Choroid plexus epithelial cell (primary cell): Measurements from ENCODE around the gene PPM1B.
"Not testable (repeated sequence)": the region's sequence is repeated elsewhere in the genome, so short reads cannot be mapped to it uniquely, and the experiment has no call there.

ENCODE experiments used
- DNase-seq: peaks from one replicate; pipeline ENCODE4 v3.0.0-alpha.2; 2010; ENCODE audit warnings: low read depth
- H3K4me3 ChIP-seq: 2 replicates; pipeline ENCODE4 v1.5.1; 2011; ENCODE audit warnings: low read depth, mild to moderate bottlenecking, control low read depth, low read length, moderate library complexity
- CTCF ChIP-seq: conservative IDR thresholded peaks from 2 replicates; pipeline ENCODE4 v1.5.1; 2011; ENCODE audit warnings: low read depth, mild to moderate bottlenecking, control low read depth, inconsistent platforms, low read length, moderate library complexity

The PPM1B gene

DNA sequence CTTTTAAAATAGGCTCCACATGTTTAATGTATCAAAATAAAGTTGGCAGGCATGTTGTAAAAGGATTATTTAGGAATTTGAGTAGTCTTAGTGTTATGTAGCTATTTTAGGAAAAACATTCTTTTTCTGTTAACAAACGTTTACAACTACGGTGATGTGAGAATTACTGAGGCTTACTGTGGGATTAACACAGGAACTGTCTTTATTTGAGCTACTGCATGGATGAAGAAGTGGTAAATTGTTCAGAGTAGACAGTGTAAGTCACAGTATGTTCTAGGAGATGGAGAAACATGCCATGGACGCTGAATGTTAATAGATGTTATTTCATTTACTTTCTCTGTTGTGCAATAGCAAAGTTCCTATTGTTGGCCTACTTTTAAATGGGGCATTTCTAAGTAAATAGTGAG, 1.6 kb downstream of the PPM1B start:
- H3K4me3 ChIP-seq: peak overlapping the region; percentile 89
- DNase-seq: peak; percentile 60
- no peak for TF ChIP-seq CTCF

GRCh38 chr2:44171018-44171417, 2.3 kb downstream of the PPM1B start:
- peak overlapping the region; percentile 89 for H3K4me3 ChIP-seq
- DNase-seq: peak; percentile 58
- no peak for TF ChIP-seq CTCF

DNA sequence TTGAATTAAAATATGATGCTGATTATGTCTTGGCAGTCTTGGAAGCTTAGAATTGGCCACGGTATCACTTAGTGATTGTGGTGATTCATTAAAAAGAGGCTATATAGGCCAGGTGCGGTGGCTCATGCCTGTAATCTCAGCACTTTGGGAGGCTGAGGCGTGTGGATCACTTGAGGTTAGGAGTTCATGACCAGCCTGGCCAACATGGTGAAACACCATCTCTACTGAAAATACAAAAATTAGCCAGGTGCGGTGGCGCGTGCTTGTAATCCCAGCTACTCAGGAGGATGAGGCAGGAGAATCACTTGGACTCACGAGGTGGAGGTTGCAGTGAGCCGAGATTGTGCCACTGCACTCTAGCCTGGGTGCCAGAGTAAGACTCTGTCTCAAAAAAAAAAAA, 2.8 kb downstream of the PPM1B start:
- H3K4me3 ChIP-seq, DNase-seq: not testable (repeated sequence)

- DNase-seq: no peak
These were observed 3.9 kb downstream of the PPM1B start for GRCh38 chr2:44172576-44172975.

DNA sequence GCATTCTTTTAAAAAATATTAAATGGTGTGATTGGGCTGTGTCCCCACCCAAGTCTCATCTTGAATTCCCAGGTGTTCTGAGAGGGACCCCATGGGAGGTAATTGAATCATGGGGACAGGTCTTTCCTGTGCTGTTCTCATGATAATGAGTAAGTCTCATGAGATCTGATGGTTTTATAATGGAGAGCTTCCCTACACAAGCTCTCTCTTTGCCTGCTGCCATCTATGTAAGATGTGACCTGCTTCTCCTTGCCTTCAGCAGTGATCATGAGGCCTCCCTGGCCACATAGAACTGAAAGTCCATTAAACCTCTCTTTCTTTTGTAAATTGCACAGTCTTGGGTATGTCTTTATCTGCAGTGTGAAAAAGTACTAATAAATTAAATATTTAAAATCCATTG, 10.3 kb downstream of the PPM1B start:
- TF ChIP-seq CTCF: no peak
- no peak for DNase-seq

More at GRCh38 chr2:44172576-44172975, 3.9 kb downstream of the PPM1B start:
- H3K4me3 ChIP-seq: no peak overlapping the region
- no peak for TF ChIP-seq CTCF

GRCh38 chr2:44181648-44182047, 13.0 kb downstream of the PPM1B start:
- no peak for TF ChIP-seq CTCF
- no peak overlapping the region for H3K4me3 ChIP-seq
- DNase-seq: no peak

More for the DNA sequence above, 10.3 kb downstream of the PPM1B start:
- H3K4me3 ChIP-seq: no peak overlapping the region

DNA sequence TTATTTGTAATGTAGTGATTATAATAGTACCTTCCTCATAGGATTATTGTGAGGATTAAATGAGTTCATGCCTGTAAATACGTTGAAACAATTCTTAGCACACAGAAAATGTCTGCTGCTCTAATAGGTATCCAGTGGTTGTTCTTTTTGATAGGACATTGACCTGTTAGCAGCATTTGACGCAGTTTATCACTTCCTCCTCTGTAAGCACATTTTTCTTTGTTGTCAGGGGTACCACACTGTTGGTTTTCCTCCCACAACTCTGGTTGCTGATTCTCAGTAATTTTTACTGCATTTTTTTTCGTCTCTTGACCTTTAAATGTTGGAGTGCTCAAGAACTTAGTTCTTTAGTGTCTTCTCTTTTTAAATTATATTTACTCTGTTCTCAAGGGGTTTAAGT, 15.4 kb downstream of the PPM1B start:
- no peak for TF ChIP-seq CTCF
- no peak for DNase-seq

GRCh38 chr2:44186810-44187209, 18.1 kb downstream of the PPM1B start:
- TF ChIP-seq CTCF: no peak
- DNase-seq: peak; percentile 28
- H3K4me3 ChIP-seq: no peak overlapping the region

More for the DNA sequence above, 15.4 kb downstream of the PPM1B start:
- H3K4me3 ChIP-seq: no peak overlapping the region
